Thyroid gland (tissue), 4 donors: Measurements from ENCODE around the gene APRT. TPM values are rescaled to one million over a fixed set of nuclear protein-coding genes. Genes with fewer than 3 reads are reported as not detected.

Source experiments
- DNase-seq, 2 donors: peaks; one replicate each; pipeline ENCODE4 v3.0.0-alpha.2; 2019
- H3K27ac ChIP-seq, 3 donors: fragments of 200-600 bp; sonication (generic); 1 replicate in 2 of 3; 2 replicates in 1 of 3; pipeline ENCODE4 v1.5.1; 2016 to 2019; ENCODE audit warnings: mild to moderate bottlenecking in 1 of 3, moderate library complexity in 1 of 3
- H3K27me3 ChIP-seq: fragments of 200-600 bp; sonication (generic); one replicate; pipeline ENCODE4 v1.5.1; 2019
- H3K36me3 ChIP-seq, 2 donors: fragments of 200-600 bp; sonication (generic); one replicate each; pipeline ENCODE4 v1.5.1; 2016 to 2019
- H3K4me1 ChIP-seq, 2 donors: fragments of 200-600 bp; sonication (generic); one replicate each; pipeline ENCODE4 v1.5.1; 2017 to 2019
- H3K4me3 ChIP-seq, 3 donors: fragments of 200-600 bp; sonication (generic); replicated peaks in 1 of 3; 1 replicate in 2 of 3; 2 replicates in 1 of 3; pipeline ENCODE4 v1.5.1; 2016; ENCODE audit warnings: mild to moderate bottlenecking in 1 of 3
- H3K9me3 ChIP-seq: fragments of 200-600 bp; sonication (generic); one replicate; pipeline ENCODE4 v1.5.1; 2017
- POLR2A ChIP-seq, 2 donors: fragments of 450-650 bp; IDR thresholded peaks; one replicate each; pipeline ENCODE4 v1.6.1; 2017; ENCODE audit warnings: antibody characterized with exemption in 2 of 2, mild to moderate bottlenecking in 2 of 2, moderate library complexity in 1 of 2
- WGBS, 2 donors: methylation state at CpG; one replicate each; pipeline ENCODE4 v1.1.5; 2017; 5-methylcytosine and 5-hydroxymethylcytosine counted together
- intact Hi-C: fragments of 100-400 bp; cut with DNase I; formaldehyde crosslinking; loops from one replicate; pipeline ENCODE4 v1.15.1; 2023
- total RNA-seq, 4 donors: library from RNA; depleted of rRNA; stranded (reverse); fragments of >200 nt; gene quantifications; one replicate each; pipeline ENCODE4 v1.2.3, GENCODE V29; 2016
- TF ChIP-seq, protein P1 (sequence below), 6 experiments: fragments of 200-600 bp in 3 of 6; fragments of 450-650 bp in 3 of 6; sonication (generic) in 3 of 6; IDR thresholded peaks; one replicate each; pipeline ENCODE4 v1.5.1; 2016 to 2019; ENCODE audit warnings: antibody characterized with exemption in 6 of 6, mild to moderate bottlenecking in 2 of 6, inconsistent platforms in 1 of 6, moderate library complexity in 1 of 6

The APRT gene
- total RNA-seq, 4 donors from 2014 or later, result 88.9 to 182 (median 118) TPM

DNA sequence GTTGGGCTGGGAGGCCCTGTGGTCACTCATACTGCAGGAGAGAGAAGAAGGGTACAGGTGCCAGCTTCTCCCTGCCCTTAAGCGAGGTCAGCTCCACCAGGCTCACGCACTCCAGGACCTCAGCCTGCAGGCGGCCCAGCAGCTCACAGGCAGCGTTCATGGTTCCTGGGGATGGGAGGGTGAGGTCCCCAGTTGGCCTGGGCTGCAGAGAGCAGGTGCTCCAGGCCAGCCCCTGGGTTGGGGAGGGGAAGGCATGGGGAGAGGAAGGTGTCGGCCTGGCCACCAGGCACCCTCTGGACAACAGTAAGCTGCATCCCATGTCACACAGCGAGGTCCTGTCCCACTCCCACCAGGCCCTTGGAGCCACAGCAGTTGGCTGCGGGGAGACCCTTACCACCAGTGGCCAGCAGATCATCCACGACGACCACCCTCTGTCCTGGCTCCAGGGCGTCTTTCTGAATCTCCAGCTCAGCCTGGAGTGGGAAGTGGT lies 2.0 kb downstream of the APRT start:
- no peak overlapping the region for H3K4me3 ChIP-seq
- 90 to 92% methylated on average over 2 to 10 of the region's 10 CpGs for WGBS, 2 donors
- intact Hi-C loops, result loop anchor here (5.0 to 10.0 kb wide), 4 partner anchors 48 to 405 kb away; partner anchors contain the start of genes ACSF3, GALNS, TRAPPC2L and ZNF778
- TF ChIP-seq, protein P1, sequence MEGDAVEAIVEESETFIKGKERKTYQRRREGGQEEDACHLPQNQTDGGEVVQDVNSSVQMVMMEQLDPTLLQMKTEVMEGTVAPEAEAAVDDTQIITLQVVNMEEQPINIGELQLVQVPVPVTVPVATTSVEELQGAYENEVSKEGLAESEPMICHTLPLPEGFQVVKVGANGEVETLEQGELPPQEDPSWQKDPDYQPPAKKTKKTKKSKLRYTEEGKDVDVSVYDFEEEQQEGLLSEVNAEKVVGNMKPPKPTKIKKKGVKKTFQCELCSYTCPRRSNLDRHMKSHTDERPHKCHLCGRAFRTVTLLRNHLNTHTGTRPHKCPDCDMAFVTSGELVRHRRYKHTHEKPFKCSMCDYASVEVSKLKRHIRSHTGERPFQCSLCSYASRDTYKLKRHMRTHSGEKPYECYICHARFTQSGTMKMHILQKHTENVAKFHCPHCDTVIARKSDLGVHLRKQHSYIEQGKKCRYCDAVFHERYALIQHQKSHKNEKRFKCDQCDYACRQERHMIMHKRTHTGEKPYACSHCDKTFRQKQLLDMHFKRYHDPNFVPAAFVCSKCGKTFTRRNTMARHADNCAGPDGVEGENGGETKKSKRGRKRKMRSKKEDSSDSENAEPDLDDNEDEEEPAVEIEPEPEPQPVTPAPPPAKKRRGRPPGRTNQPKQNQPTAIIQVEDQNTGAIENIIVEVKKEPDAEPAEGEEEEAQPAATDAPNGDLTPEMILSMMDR (IDR thresholded peaks at IDR 0.05), result no peak
- no peak for TF ChIP-seq POLR2A (IDR thresholded peaks at IDR 0.05)
- H3K27ac ChIP-seq, result no peak overlapping the region
- peaks cover 19 to 31% of the 10 kb centered on the region in 2 donors for H3K4me1 ChIP-seq
- no peaks in the 10 kb centered on the region for H3K9me3 ChIP-seq
- DNase-seq, result no peak
- H3K36me3 ChIP-seq, result peaks cover 0 to 11% of the 10 kb centered on the region in 2 donors
- no peaks in the 10 kb centered on the region for H3K27me3 ChIP-seq

DNA sequence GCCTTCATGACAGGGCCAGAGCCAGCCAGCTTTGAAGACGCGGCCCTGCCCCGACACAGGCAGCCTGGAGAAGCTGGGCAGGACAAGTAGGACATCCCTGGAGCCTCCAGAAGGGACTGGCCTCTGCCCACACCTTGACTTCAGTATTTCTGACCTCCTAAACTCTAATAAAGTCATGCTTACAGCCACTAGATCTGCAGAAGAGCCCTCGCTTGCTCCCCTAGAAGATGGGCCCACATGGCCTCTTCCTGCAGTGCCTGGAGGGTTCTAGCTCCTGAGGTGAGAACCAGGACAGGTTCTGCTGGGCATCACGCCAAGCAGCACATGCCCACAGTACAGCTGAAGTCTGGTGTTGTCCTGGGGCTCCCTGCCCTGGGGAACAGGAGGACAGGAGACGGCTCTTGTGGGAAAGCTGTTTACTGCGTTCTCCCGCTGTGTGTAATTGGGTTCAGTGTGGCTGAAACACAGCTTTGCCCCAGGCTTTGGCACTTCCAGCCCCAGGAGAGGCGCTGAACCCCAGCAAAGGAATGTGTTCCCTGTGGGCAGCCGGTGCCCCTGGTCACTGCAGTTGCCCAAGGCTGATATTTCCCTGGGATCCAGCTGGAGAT lies 2.6 kb downstream of the APRT start:
- intact Hi-C loops, result loop anchor here (5.0 kb wide), 1 partner anchor 358 kb away; no protein-coding TSS in a partner anchor
- DNase-seq, result no peak
- no peaks in the 10 kb centered on the region for H3K27me3 ChIP-seq
- H3K27ac ChIP-seq, result no peak overlapping the region
- H3K4me1 ChIP-seq, result peaks cover 24 to 37% of the 10 kb centered on the region in 2 donors
- 74 to 93% methylated on average over 7 to 8 of the region's 10 CpGs for WGBS, 2 donors
- TF ChIP-seq, protein P1 (IDR thresholded peaks at IDR 0.05), result no peak
- TF ChIP-seq POLR2A (IDR thresholded peaks at IDR 0.05), result no peak
- H3K9me3 ChIP-seq, result no peaks in the 10 kb centered on the region
- H3K36me3 ChIP-seq, result peaks cover 0 to 11% of the 10 kb centered on the region in 2 donors
- H3K4me3 ChIP-seq, result no peak overlapping the region

DNA sequence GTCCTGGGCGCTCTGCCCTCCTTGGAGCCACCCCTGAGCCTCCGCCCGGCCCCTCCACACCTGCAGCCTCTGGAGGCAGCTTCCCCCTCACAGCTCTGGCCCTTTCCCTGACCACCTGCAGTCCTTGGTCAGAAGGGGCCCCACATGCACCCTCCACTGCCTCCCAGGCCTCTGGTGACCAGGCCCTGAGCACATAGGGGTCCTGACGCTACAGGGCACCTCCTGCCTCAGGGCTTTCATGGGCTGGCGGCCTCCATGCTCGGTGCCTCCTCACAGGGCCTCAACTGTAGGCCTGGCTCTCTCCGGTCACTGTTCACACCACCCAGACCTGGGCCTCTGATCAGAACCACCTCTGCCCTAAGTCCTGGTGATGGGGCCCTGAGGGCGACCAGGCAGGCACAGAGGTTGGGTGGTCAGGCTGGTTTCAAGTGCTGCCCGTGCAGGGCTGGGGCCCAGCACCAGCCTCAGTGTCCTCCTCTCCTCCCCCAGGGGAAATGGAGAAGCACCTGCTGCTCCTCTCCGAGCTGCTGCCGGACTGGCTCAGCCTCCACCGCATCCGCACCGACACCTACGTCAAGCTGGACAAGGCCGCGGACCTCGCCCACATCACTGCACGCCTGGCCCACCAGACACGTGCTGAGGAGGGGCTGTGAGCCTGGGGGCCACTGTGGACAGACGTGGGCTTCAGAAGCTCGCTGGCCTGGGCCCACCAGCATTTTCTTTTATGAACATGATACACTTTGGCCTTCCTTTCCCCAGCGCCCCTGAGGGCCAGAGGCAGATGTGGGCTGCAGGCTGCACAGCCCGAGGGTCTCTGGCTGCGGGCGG lies 3.9 kb downstream of the APRT start:
- TF ChIP-seq POLR2A (IDR thresholded peaks at IDR 0.05), result no peak
- TF ChIP-seq, protein P1 (IDR thresholded peaks at IDR 0.05), result no peak
- Histone ChIP-seq H3K27me3 (no peaks in the 10 kb centered on the region), H3K9me3 (no peaks in the 10 kb centered on the region), H3K4me1 (peaks cover 27 to 35% of the 10 kb centered on the region in 2 donors), H3K4me3 (no peak overlapping the region), H3K27ac (no peak overlapping the region), H3K36me3 (peaks cover 0 to 11% of the 10 kb centered on the region in 2 donors)
- intact Hi-C loops, result loop anchor here (5.0 kb wide), 1 partner anchor 359 kb away; no protein-coding TSS in a partner anchor
- 93 to 97% methylated on average over 20 to 22 of the region's 26 CpGs for WGBS, 2 donors
- no peak for DNase-seq

DNA sequence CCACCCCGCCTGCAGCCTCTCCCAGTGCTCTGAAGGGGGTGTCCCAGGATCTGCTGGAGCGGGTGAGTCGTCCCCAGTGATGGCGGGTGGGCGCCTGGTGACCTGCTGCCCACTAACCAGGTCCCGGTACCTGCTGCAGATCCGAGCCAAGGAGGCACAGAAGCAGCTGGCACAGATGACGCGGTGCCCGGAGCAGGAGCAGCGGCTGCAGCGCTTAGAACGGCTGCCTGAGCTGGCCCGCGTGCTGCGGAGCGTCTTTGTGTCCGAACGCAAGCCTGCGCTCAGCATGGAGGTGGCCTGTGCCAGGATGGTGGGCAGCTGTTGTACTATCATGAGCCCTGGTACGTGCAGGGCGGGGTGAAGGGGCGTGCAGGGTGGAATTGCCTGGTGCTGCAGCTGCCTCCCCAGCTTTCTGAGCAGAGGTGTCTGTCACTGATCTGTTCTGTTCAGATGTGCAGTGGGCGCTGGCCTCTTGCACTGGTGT lies 4.5 kb downstream of the APRT start:
- no peak for TF ChIP-seq POLR2A (IDR thresholded peaks at IDR 0.05)
- TF ChIP-seq, protein P1 (IDR thresholded peaks at IDR 0.05), result no peak
- intact Hi-C loops, result loop anchor here (5.0 kb wide), 1 partner anchor 360 kb away; no protein-coding TSS in a partner anchor
- Histone ChIP-seq H3K9me3 (no peaks in the 10 kb centered on the region), H3K27me3 (no peaks in the 10 kb centered on the region), H3K36me3 (peaks cover 0 to 11% of the 10 kb centered on the region in 2 donors), H3K27ac (no peak overlapping the region), H3K4me3 (no peak overlapping the region), H3K4me1 (peaks cover 23 to 33% of the 10 kb centered on the region in 2 donors)
- no peak for DNase-seq
- 83 to 92% methylated on average over 1 to 14 of the region's 24 CpGs for WGBS, 2 donors
